Activated CD4-positive, CD25-positive, alpha-beta regulatory T cell treated with anti-CD3 and anti-CD28 coated beads, Interleukin-2, amount 50 U/mL, for 24 hours (primary cell): ENCODE data around the gene ARID5B.
"Not testable (repeated sequence)": the region's sequence is repeated elsewhere in the genome, so short reads cannot be mapped to it uniquely, and the experiment has no call there.

Experiments
- ATAC-seq, 2 donors: fragments of 150-1000 bp; cut with Tn5 transposase; one replicate each; pipeline ENCODE4 v1.10.0; 2021; ENCODE audit warnings: mild to moderate bottlenecking in 1 of 2, moderate library complexity in 1 of 2

ARID5B gene

DNA sequence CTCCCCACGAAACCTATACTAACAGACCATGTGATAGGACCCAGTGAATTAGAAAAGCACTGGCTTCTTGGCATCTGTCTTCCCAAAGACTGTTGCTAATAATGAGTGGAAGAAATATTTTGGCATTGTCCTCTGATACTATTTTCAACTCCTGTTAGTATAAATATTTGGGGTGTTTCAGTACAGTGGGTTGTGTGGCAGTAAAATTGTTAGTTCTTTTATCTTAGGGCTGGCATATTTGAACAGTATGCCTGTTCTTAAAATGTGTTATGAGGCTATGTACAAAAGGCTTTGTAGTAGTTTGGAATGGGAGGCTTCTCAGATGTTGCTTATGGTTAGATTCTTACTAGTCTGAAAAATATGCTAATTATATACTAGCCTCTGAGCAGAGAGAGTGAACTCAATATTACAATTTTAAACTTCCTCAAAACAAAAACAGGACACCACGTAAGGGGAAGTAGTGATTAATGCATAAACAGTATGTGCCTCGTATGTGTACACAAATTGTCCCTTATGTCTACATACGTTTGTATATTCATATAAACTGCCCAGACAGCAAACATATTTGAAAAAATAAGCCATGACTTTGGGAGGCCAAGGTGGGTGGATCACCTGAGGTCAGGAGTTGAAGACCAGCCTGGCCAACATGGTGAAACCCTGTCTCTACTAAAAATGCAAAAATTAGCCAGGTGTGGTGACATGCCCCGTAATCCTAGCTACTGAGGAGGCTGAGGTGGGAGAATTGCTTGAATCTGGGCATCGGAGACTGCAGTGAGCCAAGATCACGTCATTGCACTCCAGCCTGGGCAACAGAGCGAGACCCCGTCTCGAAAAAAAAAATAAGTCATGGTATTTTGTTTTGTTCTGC is 115.4 kb downstream of the ARID5B start:
- ATAC-seq, result peak; percentile 52 to 55

DNA sequence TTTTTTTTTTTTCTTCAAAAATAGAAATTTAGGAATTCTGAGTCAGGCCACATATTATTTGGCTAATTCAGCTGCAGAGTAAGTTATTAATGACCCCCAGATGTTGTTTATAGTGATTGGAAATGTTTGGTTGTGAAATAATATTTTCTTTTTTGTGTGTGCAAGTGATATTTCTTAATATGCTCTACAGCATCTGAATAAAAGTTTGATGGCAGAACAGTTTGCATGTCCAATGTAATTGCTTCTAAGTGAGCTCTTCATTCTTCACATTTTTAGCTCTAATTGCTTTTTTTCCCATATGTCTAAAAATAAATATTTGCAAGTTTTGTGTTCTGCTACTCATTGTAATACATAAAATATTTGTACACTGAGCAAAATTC is 116.0 kb downstream of the ARID5B start:
- no peak for ATAC-seq

- peak in 1 of 2 donors; percentile 26 for ATAC-seq
Measured at GRCh38 chr10:62018131-62018911, 116.8 kb downstream of the ARID5B start.

DNA sequence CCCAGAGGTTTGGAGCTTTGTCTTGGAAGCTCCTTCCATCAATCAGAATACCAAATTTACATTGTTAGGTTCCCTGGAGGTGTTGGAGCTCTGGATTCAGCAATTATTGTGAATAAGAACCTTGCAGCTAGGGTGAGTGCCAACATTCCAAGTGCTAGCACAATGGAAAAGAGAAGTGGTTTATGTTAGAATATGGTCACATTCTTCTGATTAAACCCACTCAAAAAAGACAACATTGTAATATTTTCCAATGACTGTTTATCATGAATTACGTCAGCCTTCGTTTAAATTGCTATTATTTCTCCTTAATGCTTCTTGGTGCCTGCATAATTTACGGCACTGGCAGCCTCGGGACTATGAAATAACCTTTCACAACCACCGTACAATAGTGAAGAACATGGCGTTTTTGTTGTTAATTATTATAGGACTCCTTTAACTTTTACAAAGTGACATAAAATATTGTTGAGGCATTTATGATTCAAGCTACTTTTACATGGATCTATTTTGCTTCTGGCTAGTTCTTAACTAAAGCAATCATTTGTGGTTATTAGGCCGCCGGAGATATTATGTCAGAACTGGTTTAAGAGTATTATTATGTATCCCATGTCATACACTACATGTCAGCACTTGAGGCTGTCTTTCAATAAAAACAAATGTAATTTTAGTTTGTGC is 117.7 kb downstream of the ARID5B start:
- peak; percentile 32 to 36 for ATAC-seq

GRCh38 chr10:62019685-62020359 is 118.3 kb downstream of the ARID5B start:
- peak; percentile 35 to 37 for ATAC-seq

GRCh38 chr10:62021128-62021665 is 119.7 kb downstream of the ARID5B start:
- no peak for ATAC-seq

GRCh38 chr10:62021978-62022802 is 120.7 kb downstream of the ARID5B start:
- no peak for ATAC-seq

DNA sequence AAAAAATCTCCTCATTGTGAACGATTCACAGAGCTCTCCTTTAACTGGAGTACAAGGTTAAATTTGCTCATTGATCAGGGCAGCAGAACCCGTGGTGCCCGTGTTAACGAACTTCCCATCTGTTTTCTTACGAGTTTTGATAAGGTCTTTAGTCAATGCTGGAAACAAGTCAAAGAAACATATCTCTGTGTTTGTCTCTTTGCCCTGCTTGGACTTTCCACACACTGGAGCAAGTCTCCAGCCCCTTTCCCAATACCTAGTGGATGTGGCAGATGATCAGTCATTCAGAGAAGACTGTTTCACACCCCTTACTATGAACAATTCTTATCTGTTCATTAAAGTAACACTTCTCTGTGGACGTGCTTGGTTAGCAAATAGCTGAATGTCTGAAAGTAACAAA is 121.3 kb downstream of the ARID5B start:
- peak; percentile 22 to 44 for ATAC-seq

DNA sequence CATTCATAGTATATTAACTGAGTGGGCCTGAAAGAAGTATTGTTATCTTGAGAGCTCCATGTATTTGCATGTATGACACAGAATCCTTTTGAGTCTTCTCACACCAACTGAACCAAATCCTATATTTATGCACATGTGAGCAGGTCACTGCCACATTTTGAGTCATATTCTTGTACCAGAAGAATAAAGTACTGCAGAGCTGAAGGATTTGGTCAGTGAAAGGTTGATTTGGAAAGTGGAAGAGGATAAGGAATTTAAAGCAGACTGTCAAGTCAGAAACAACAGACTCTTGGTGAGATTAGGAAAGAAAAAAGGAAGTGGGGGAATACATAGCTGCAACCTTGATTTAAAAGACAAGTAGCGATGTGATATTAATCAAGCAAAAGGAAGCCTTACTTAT is 121.8 kb downstream of the ARID5B start:
- peak; percentile 9 to 31 for ATAC-seq

GRCh38 chr10:62024026-62024701 is 122.7 kb downstream of the ARID5B start:
- ATAC-seq, result no peak

GRCh38 chr10:62025134-62025794 is 123.8 kb downstream of the ARID5B start:
- no peak for ATAC-seq

GRCh38 chr10:62025901-62026879 is 124.7 kb downstream of the ARID5B start:
- no peak for ATAC-seq

DNA sequence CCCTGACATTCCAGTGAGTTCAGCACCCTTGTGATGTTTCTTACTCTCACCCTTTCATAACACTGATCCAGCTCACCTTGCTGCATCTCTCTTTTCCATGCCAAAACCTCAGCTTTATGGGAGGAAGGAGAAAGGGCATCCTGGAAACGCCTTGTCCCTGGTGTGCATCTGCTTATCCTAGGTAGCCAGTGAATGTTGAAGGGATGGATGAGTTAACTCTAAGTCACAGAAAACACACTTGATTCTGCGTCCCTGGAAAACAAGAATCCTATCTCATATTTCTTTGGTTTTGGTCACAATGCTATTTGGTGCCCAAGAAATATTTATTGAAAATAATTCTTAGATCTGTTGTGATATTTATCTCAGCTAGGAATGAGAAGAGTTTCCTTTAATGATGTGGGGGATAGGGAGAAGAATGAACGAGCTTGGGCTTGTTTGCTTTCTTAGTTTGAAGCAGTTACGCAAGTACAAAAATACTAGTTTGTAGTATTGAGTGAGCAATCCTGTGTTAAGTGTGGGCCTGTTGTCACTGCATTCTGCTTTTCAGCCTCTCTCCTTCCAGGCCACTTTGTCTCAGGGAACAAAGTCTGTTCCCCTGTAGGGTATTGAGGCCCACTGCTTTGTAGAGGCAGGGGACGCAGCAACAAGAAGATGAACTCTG is 126.5 kb downstream of the ARID5B start:
- no peak for ATAC-seq

GRCh38 chr10:62028502-62028842 is 127.0 kb downstream of the ARID5B start:
- ATAC-seq, result not testable (repeated sequence)

GRCh38 chr10:62029401-62029800 is 127.9 kb downstream of the ARID5B start:
- peak; percentile 69 to 73 for ATAC-seq

GRCh38 chr10:62031507-62031906 is 130.0 kb downstream of the ARID5B start:
- no peak for ATAC-seq

GRCh38 chr10:62033125-62033524 is 131.6 kb downstream of the ARID5B start:
- no peak for ATAC-seq

GRCh38 chr10:62034096-62034640 is 132.7 kb downstream of the ARID5B start:
- no peak for ATAC-seq
